ENCODE data around the gene C11orf52. TPM values are rescaled to one million over a fixed set of nuclear protein-coding genes. Genes with fewer than 3 reads are reported as not detected.
A peak's percentile ranks its signal among the peaks of the same experiment; 100 is the strongest.

Gene C11orf52
- total and polyA plus RNA-seq, 2 of the 4 experiments (the other 2 are of a cell fraction): 0.90 to 1.1 TPM

DNA sequence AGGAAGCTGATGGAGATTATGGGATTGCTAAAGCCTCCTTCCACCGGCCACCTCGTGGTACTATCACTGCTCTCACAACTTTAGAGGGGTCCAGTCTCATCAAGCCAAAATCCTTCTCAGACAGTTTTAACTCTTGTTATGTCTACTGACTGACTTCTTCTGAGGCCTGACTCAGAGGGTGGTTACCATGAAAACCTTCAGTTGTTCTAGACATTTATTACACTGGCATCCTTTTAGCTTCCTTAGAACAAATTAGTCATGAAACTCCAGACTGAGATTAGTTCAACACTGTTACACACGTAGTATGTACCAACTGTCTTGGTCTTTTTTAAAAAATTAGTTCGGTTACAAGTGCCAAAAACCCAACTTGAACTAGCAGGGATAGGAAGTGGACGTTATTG lies 25.9 kb downstream of the C11orf52 start:
- H2BK120ac ChIP-seq (ENCODE audit: low read depth, low read length): peak overlapping the region; percentile 90
- H3K4ac ChIP-seq (ENCODE audit: low read depth, low read length): peak overlapping the region; percentile 85
- H3K9me1 ChIP-seq (ENCODE audit: insufficient read depth, low read length): peaks cover 21% of the 10 kb centered on the region
- WGBS, 2 experiments (ENCODE audit: extremely low coverage in 2 of 2, insufficient read length in 1 of 2): 0% methylated on average over 1 of the region's 5 CpGs; no CpG with 5 or more reads in 1 of the 2 experiments
- H2AK5ac ChIP-seq (ENCODE audit: low read depth, low read length): peak overlapping the region; percentile 76; the same call in 1 of the 2 replicates
- H3K27me3 ChIP-seq (ENCODE audit: control insufficient read depth, insufficient read depth, low read length): no peaks in the 10 kb centered on the region
- intact Hi-C loops (cut with micrococcal nuclease) (no loop called here), in situ Hi-C loops (cut with MboI; ENCODE audit: low sequenced_read_pairs) (no loop called here), dilution Hi-C loops (cut with HindIII; ENCODE audit: low sequenced_read_pairs, unreplicated experiment) (no loop called here)
- peak overlapping the region; percentile 47 for H4K5ac ChIP-seq (ENCODE audit: low read depth, low read length)
- peak overlapping the region; percentile 71 for H2AFZ ChIP-seq (replicated peaks; ENCODE audit: low read length, poor library complexity)
- peak; percentile 83 for DNase-seq
- ChIA-PET CTCF (interaction anchor here (0.6 to 2.2 kb wide), 4 partner anchors 10 to 37 kb away, joined by 3 to 6 read pairs (median 4); no protein-coding TSS in a partner anchor), POLR2A (ENCODE audit: unreplicated experiment) (no interaction called here)
- H2BK5ac ChIP-seq (ENCODE audit: low read depth, low read length, poor library complexity, severe bottlenecking): peak overlapping the region; percentile 97
- H2BK15ac ChIP-seq (ENCODE audit: low read depth, low read length): peak overlapping the region; percentile 85; the same call in 2 of the 3 replicates
- no peak for TF ChIP-seq MXI1 (IDR thresholded peaks at IDR 0.05; ENCODE audit: borderline replicate concordance, low read depth, low read length)
- TF ChIP-seq SMC3 (IDR thresholded peaks at IDR 0.05; ENCODE audit: low read depth, low read length): peak; percentile 16; the same call in 1 of the 2 replicates
- TF ChIP-seq MAFK (IDR thresholded peaks at IDR 0.05; ENCODE audit: low read depth, low read length): no peak
- TF ChIP-seq RFX5 (IDR thresholded peaks at IDR 0.05; ENCODE audit: low read depth, low read length): no peak
- TF ChIP-seq CEBPB (IDR thresholded peaks at IDR 0.05; ENCODE audit: low read depth, low read length): peak; percentile 1; the same call in 1 of the 2 replicates
- TF ChIP-seq RAD21 (IDR thresholded peaks at IDR 0.05; ENCODE audit: low read length): no peak
- TF ChIP-seq FOS (IDR thresholded peaks at IDR 0.05; ENCODE audit: low read depth, low read length): peak; percentile 85
- TF ChIP-seq BHLHE40 (IDR thresholded peaks at IDR 0.05; ENCODE audit: low read depth, low read length): peak; percentile 13; the same call in 1 of the 2 replicates
- peak overlapping the region; percentile 78 for H3K27ac ChIP-seq (ENCODE audit: insufficient read depth, low read length)
- no peaks in the 10 kb centered on the region for H3K36me3 ChIP-seq (ENCODE audit: control insufficient read depth, insufficient read depth, low read length)
- H4K20me1 ChIP-seq (ENCODE audit: insufficient read depth, low read length): no peaks in the 10 kb centered on the region
- H3K4me1 ChIP-seq (ENCODE audit: control insufficient read depth, insufficient read depth, low read length): peaks cover 11% of the 10 kb centered on the region
- peak overlapping the region; percentile 53 to 84; a peak in 3 of 4 replicates for H4K8ac ChIP-seq (ENCODE audit: low read depth in 2 of 2, low read length in 2 of 2)
- H3K9ac ChIP-seq (ENCODE audit: low read depth, low read length): 0 out of 2 replicates have a peak overlapping the region, but pooled peaks have one; percentile 20
- H3K4me3 ChIP-seq (ENCODE audit: insufficient read depth, low read depth, low read length): no peak overlapping the region
- H3K18ac ChIP-seq (ENCODE audit: low read depth, low read length): peak overlapping the region; percentile 60; the same call in 1 of the 2 replicates
- peak overlapping the region; percentile 92 for H3K14ac ChIP-seq (replicated peaks; ENCODE audit: low read depth, low read length)
- H4K91ac ChIP-seq (ENCODE audit: insufficient read depth, low read depth, low read length): peak overlapping the region; percentile 90
- peak overlapping the region; percentile 70 for H2AK9ac ChIP-seq (replicated peaks; ENCODE audit: low read depth, low read length, poor library complexity)
- H3K79me1 ChIP-seq (ENCODE audit: low read depth in 1 of 2, low read length in 2 of 2): peaks cover 7 to 36% of the 10 kb centered on the region in 2 experiments
- no peaks in the 10 kb centered on the region for H3K9me3 ChIP-seq (ENCODE audit: control insufficient read depth, insufficient read depth, low read length)
- BruUV-seq (replicated peaks): no TSS peak
- H3K56ac ChIP-seq (ENCODE audit: extremely low read depth, insufficient read depth, low read length): no peak overlapping the region; the same call in 1 of the 2 replicates
- H3K4me2 ChIP-seq (ENCODE audit: low read depth, low read length): peak overlapping the region; percentile 51; the same call in 1 of the 2 replicates
- peak overlapping the region; percentile 83 for H2BK20ac ChIP-seq (ENCODE audit: low read depth, low read length)
- ATAC-seq (ENCODE audit: low read depth): peak; percentile 40
- H3K23ac ChIP-seq (ENCODE audit: low read depth, low read length): peak overlapping the region; percentile 86
